GM23248 (cell line): ENCODE measurements around the gene BAIAP2L2. TPM values are rescaled to one million over a fixed set of nuclear protein-coding genes. Genes with fewer than 3 reads are reported as not detected.

Source experiments
- DNase-seq: peaks from one replicate; pipeline ENCODE4 v3.0.0-alpha.2; 2015
- H2AFZ ChIP-seq: fragments of 200-600 bp; sonication (generic); 2 replicates; pipeline ENCODE4 v1.6.1; 2016; ENCODE audit warnings: antibody characterized with exemption
- H3F3A ChIP-seq: fragments of 200-600 bp; sonication (generic); 2 replicates; pipeline ENCODE4 v1.6.1; 2016; ENCODE audit warnings: mild to moderate bottlenecking, antibody characterized with exemption, mixed run types; ENCODE audit not compliant: insufficient read depth
- H3K27ac ChIP-seq: fragments of 200-600 bp; sonication (generic); 2 replicates; pipeline ENCODE4 v1.5.1; 2016; ENCODE audit warnings: mild to moderate bottlenecking
- H3K27me3 ChIP-seq: fragments of 200-600 bp; sonication (generic); replicated peaks from 2 replicates; pipeline ENCODE4 v1.6.1; 2016; ENCODE audit warnings: mild to moderate bottlenecking; ENCODE audit not compliant: insufficient read depth
- H3K36me3 ChIP-seq: fragments of 200-600 bp; sonication (generic); 2 replicates; pipeline ENCODE4 v1.6.1; 2016; ENCODE audit warnings: low read depth, mild to moderate bottlenecking
- H3K4me1 ChIP-seq: fragments of 200-600 bp; sonication (generic); 2 replicates; pipeline ENCODE4 v1.6.1; 2016; ENCODE audit warnings: mild to moderate bottlenecking; ENCODE audit not compliant: insufficient read depth
- H3K4me2 ChIP-seq: fragments of 200-600 bp; sonication (generic); one replicate; pipeline ENCODE4 v1.6.1; 2016; ENCODE audit warnings: mild to moderate bottlenecking; ENCODE audit not compliant: unreplicated experiment
- H3K4me3 ChIP-seq: fragments of 200-600 bp; sonication (generic); 2 replicates; pipeline ENCODE4 v1.5.1; 2016; ENCODE audit warnings: mild to moderate bottlenecking
- H3K79me2 ChIP-seq: fragments of 200-600 bp; sonication (generic); 2 replicates; pipeline ENCODE4 v1.6.1; 2016; ENCODE audit warnings: mild to moderate bottlenecking; ENCODE audit not compliant: insufficient read depth
- H3K9ac ChIP-seq: fragments of 200-600 bp; sonication (generic); 2 replicates; pipeline ENCODE4 v1.6.1; 2016; ENCODE audit warnings: mild to moderate bottlenecking
- H3K9me2 ChIP-seq: fragments of 200-600 bp; sonication (generic); 2 replicates; pipeline ENCODE4 v1.6.1; 2016; ENCODE audit warnings: mixed run types, mild to moderate bottlenecking, moderate library complexity; ENCODE audit not compliant: insufficient read depth
- H3K9me3 ChIP-seq: fragments of 200-600 bp; sonication (generic); one replicate; pipeline ENCODE4 v1.6.1; 2017; ENCODE audit warnings: low read depth
- H4K20me1 ChIP-seq: fragments of 200-600 bp; sonication (generic); 2 replicates; pipeline ENCODE4 v1.6.0; 2016; ENCODE audit not compliant: insufficient read depth
- EZH2 ChIP-seq: fragments of 200-600 bp; sonication (generic); IDR thresholded peaks from 2 replicates; pipeline ENCODE4 v1.6.1; 2018; ENCODE audit warnings: antibody characterized with exemption, mild to moderate bottlenecking; ENCODE audit not compliant: insufficient read depth, poor library complexity, severe bottlenecking
- EZH2phosphoT487 ChIP-seq: fragments of 200-600 bp; sonication (generic); IDR thresholded peaks from 2 replicates; pipeline ENCODE4 v1.6.1; 2018; ENCODE audit warnings: antibody characterized with exemption, moderate library complexity, mild to moderate bottlenecking, low read depth; ENCODE audit not compliant: insufficient read depth
- WGBS, 2 experiments: methylation state at CpG; one replicate each; pipeline ENCODE4 v1.1.6; 2015 to 2017; ENCODE audit warnings: low lambda C conversion rate in 2 of 2, low coverage in 1 of 2; ENCODE audit errors: missing lambda C conversion rate in 2 of 2; 5-methylcytosine and 5-hydroxymethylcytosine counted together
- in situ Hi-C: fragments of 300-500 bp; cut with MboI; formaldehyde crosslinking; loops from 2 replicates; pipeline ENCODE4 v1.15.0; 2020
- polyA plus RNA-seq: library from polyadenylated mRNA; unstranded; fragments of >200 nt; fragmentation: Nextera tagmentation; extraction: Ambion mirVana; gene quantifications from 2 replicates; pipeline ENCODE4 v1.2.1, GENCODE V29; 2016
- total RNA-seq: library from RNA; depleted of rRNA; stranded (reverse); fragments of >200 nt; shearing (Covaris generic); gene quantifications from 2 replicates; pipeline ENCODE4 v1.2.3, GENCODE V29; 2014; rRNA removed

The BAIAP2L2 gene
- total and polyA plus RNA-seq, 2 experiments from 2014 or later: 12.6 to 13.4 TPM

GRCh38 chr22:38036392-38037062 lies 74.0 kb downstream of the BAIAP2L2 start:
- Histone ChIP-seq H3K4me1 (peaks cover 19% of the 10 kb centered on the region), H3K27ac (no peak overlapping the region), H3K4me3 (no peak overlapping the region), H4K20me1 (no peaks in the 10 kb centered on the region), H3K79me2 (no peaks in the 10 kb centered on the region), H3K9ac (no peak overlapping the region), H3K9me3 (no peaks in the 10 kb centered on the region), H3K9me2 (no peaks in the 10 kb centered on the region), H3K36me3 (no peaks in the 10 kb centered on the region), H3K27me3 (no peaks in the 10 kb centered on the region), H2AFZ (no peak overlapping the region), H3F3A (no peaks in the 10 kb centered on the region), H3K4me2 (no peak overlapping the region)
- TF ChIP-seq EZH2 (no peak), EZH2phosphoT487 (no peak)
- DNase-seq: no peak
- in situ Hi-C loops: no loop called here
- WGBS, 2 experiments: 79 to 84% methylated on average over 10 of the region's 10 CpGs

GRCh38 chr22:38035530-38035885 lies 75.0 kb downstream of the BAIAP2L2 start:
- no peak for DNase-seq
- no peak overlapping the region for H3K4me2 ChIP-seq
- no peaks in the 10 kb centered on the region for H3K27me3 ChIP-seq
- no peaks in the 10 kb centered on the region for H3F3A ChIP-seq
- no peaks in the 10 kb centered on the region for H3K79me2 ChIP-seq
- H2AFZ ChIP-seq: no peak overlapping the region
- peaks cover 19% of the 10 kb centered on the region for H3K4me1 ChIP-seq
- no peaks in the 10 kb centered on the region for H3K9me2 ChIP-seq
- H3K9me3 ChIP-seq: no peaks in the 10 kb centered on the region
- no peak overlapping the region for H3K27ac ChIP-seq
- in situ Hi-C loops: no loop called here
- H3K9ac ChIP-seq: no peak overlapping the region
- H4K20me1 ChIP-seq: no peaks in the 10 kb centered on the region
- H3K4me3 ChIP-seq: no peak overlapping the region
- no peaks in the 10 kb centered on the region for H3K36me3 ChIP-seq
- TF ChIP-seq EZH2phosphoT487: no peak
- TF ChIP-seq EZH2: no peak
- WGBS, 2 experiments: 86 to 87% methylated on average over 9 of the region's 9 CpGs

Other genes starting within 250 kb of the BAIAP2L2 start
- gene MICALL1, start 204.4 kb downstream of the BAIAP2L2 start, total RNA-seq: 41.4 and 46.0 TPM in 2 replicates
- gene MICALL1, start 204.4 kb downstream of the BAIAP2L2 start, polyA plus RNA-seq: 7.5 and 8.0 TPM in 2 replicates
- gene C22orf23, start 157.1 kb downstream of the BAIAP2L2 start, total RNA-seq: 0.22 TPM in 1 of 2 replicates, not detected in the other
- 0.82 and 1.1 TPM in 2 replicates for gene C22orf23, start 157.1 kb downstream of the BAIAP2L2 start, polyA plus RNA-seq
- 15.6 and 71.4 TPM in 2 replicates for gene POLR2F, start 157.0 kb downstream of the BAIAP2L2 start, total RNA-seq
- gene POLR2F, start 157.0 kb downstream of the BAIAP2L2 start, polyA plus RNA-seq: 146 and 148 TPM in 2 replicates
- not detected in 2 replicates for gene SOX10, start 126.1 kb downstream of the BAIAP2L2 start, total RNA-seq
- gene SOX10, start 126.1 kb downstream of the BAIAP2L2 start, polyA plus RNA-seq: not detected in 2 replicates
- 12.4 and 14.4 TPM in 2 replicates for gene PICK1, start 53.3 kb downstream of the BAIAP2L2 start, total RNA-seq
- gene PICK1, start 53.3 kb downstream of the BAIAP2L2 start, polyA plus RNA-seq: 8.1 and 8.4 TPM in 2 replicates
- 0.51 and 1.4 TPM in 2 replicates for gene SLC16A8, start 26.5 kb downstream of the BAIAP2L2 start, total RNA-seq
- 0.52 and 1.3 TPM in 2 replicates for gene SLC16A8, start 26.5 kb downstream of the BAIAP2L2 start, polyA plus RNA-seq
- gene PLA2G6, start 71.1 kb upstream of the BAIAP2L2 start, total RNA-seq: 5.5 and 28.3 TPM in 2 replicates
- gene PLA2G6, start 71.1 kb upstream of the BAIAP2L2 start, polyA plus RNA-seq: 5.6 and 6.5 TPM in 2 replicates
- gene MAFF, start 91.3 kb upstream of the BAIAP2L2 start, total RNA-seq: 68.1 and 73.0 TPM in 2 replicates
- gene MAFF, start 91.3 kb upstream of the BAIAP2L2 start, polyA plus RNA-seq: 34.6 and 37.1 TPM in 2 replicates
- gene TMEM184B, start 162.3 kb upstream of the BAIAP2L2 start, total RNA-seq: 73.2 and 91.0 TPM in 2 replicates
- gene TMEM184B, start 162.3 kb upstream of the BAIAP2L2 start, polyA plus RNA-seq: 82.7 and 83.7 TPM in 2 replicates
- gene CSNK1E, start 206.7 kb upstream of the BAIAP2L2 start, total RNA-seq: 117 and 130 TPM in 2 replicates
- 46.9 and 48.1 TPM in 2 replicates for gene CSNK1E, start 206.7 kb upstream of the BAIAP2L2 start, polyA plus RNA-seq